Measurements from ENCODE around the gene PAX7. TPM values are rescaled to one million over a fixed set of nuclear protein-coding genes. Genes with fewer than 3 reads are reported as not detected.

PAX7 gene
- total and polyA plus RNA-seq, 2 of the 4 experiments (the other 2 are of a cell fraction): not detected

GRCh38 chr1:18731591-18732235 is 101.1 kb downstream of the PAX7 start:
- no peak overlapping the region for H3K4me3 ChIP-seq (ENCODE audit: insufficient read depth, low read depth, low read length)
- H4K20me1 ChIP-seq (ENCODE audit: insufficient read depth, low read length): no peaks in the 10 kb centered on the region
- no peak overlapping the region for H2AK5ac ChIP-seq (ENCODE audit: low read depth, low read length)
- no peak overlapping the region for H2BK20ac ChIP-seq (ENCODE audit: low read depth, low read length)
- no peak overlapping the region for H2BK5ac ChIP-seq (ENCODE audit: low read depth, low read length, poor library complexity, severe bottlenecking)
- H3K36me3 ChIP-seq (ENCODE audit: control insufficient read depth, insufficient read depth, low read length): no peaks in the 10 kb centered on the region
- TF ChIP-seq MAFK (IDR thresholded peaks at IDR 0.05; ENCODE audit: low read depth, low read length): no peak
- TF ChIP-seq POLR2A (IDR thresholded peaks at IDR 0.05; ENCODE audit: low read depth, low read length): no peak
- no peak for TF ChIP-seq USF2 (IDR thresholded peaks at IDR 0.05; ENCODE audit: low read depth, low read length)
- no peak for TF ChIP-seq RCOR1 (IDR thresholded peaks at IDR 0.05; ENCODE audit: insufficient replicate concordance, low read length)
- no peak for TF ChIP-seq MXI1 (IDR thresholded peaks at IDR 0.05; ENCODE audit: borderline replicate concordance, low read depth, low read length)
- no peak for TF ChIP-seq CHD1 (IDR thresholded peaks at IDR 0.05; ENCODE audit: low read depth, low read length)
- no peak for TF ChIP-seq BHLHE40 (IDR thresholded peaks at IDR 0.05; ENCODE audit: low read depth, low read length)
- no peak overlapping the region for H2AFZ ChIP-seq (replicated peaks; ENCODE audit: low read length, poor library complexity)
- H3K4ac ChIP-seq (ENCODE audit: low read depth, low read length): no peak overlapping the region
- H4K91ac ChIP-seq (ENCODE audit: insufficient read depth, low read depth, low read length): no peak overlapping the region
- H3K27ac ChIP-seq (ENCODE audit: insufficient read depth, low read length): no peak overlapping the region
- WGBS, 2 experiments (ENCODE audit: extremely low coverage in 2 of 2, insufficient read length in 1 of 2): 40% methylated on average over 2 of the region's 10 CpGs; no CpG with 5 or more reads in 1 of the 2 experiments
- H3K23ac ChIP-seq (ENCODE audit: low read depth, low read length): no peak overlapping the region
- BruUV-seq (replicated peaks): no TSS peak
- H3K14ac ChIP-seq (replicated peaks; ENCODE audit: low read depth, low read length): no peak overlapping the region
- H4K8ac ChIP-seq (ENCODE audit: low read depth in 2 of 2, low read length in 2 of 2): no peak overlapping the region
- H2AK9ac ChIP-seq (replicated peaks; ENCODE audit: low read depth, low read length, poor library complexity): no peak overlapping the region
- ATAC-seq (ENCODE audit: low read depth): no peak
- in situ Hi-C loops (cut with MboI; ENCODE audit: low sequenced_read_pairs) (no loop called here), dilution Hi-C loops (cut with HindIII; ENCODE audit: low sequenced_read_pairs, unreplicated experiment) (no loop called here), intact Hi-C loops (cut with micrococcal nuclease) (no loop called here)
- H2BK120ac ChIP-seq (ENCODE audit: low read depth, low read length): no peak overlapping the region
- no peak overlapping the region for H4K5ac ChIP-seq (ENCODE audit: low read depth, low read length)
- DNase-seq: no peak
- POLR2A ChIA-PET (ENCODE audit: unreplicated experiment): no interaction called here
- H3K79me1 ChIP-seq (ENCODE audit: low read depth in 1 of 2, low read length in 2 of 2): no peaks in the 10 kb centered on the region
- no peaks in the 10 kb centered on the region for H3K4me1 ChIP-seq (ENCODE audit: control insufficient read depth, insufficient read depth, low read length)
- H3K27me3 ChIP-seq (ENCODE audit: control insufficient read depth, insufficient read depth, low read length): peaks cover 5% of the 10 kb centered on the region
- no peaks in the 10 kb centered on the region for H3K9me1 ChIP-seq (ENCODE audit: insufficient read depth, low read length)
- CTCF ChIA-PET: interaction anchor here (0.6 kb wide), 1 partner anchor 365 kb away, joined by 3 read pairs; no protein-coding TSS in a partner anchor
- H3K9ac ChIP-seq (ENCODE audit: low read depth, low read length): no peak overlapping the region
- no peak overlapping the region for H3K18ac ChIP-seq (ENCODE audit: low read depth, low read length)
- H3K4me2 ChIP-seq (ENCODE audit: low read depth, low read length): no peak overlapping the region
- H2BK15ac ChIP-seq (ENCODE audit: low read depth, low read length): no peak overlapping the region
- no peak overlapping the region for H3K56ac ChIP-seq (ENCODE audit: extremely low read depth, insufficient read depth, low read length)
- H3K9me3 ChIP-seq (ENCODE audit: control insufficient read depth, insufficient read depth, low read length): no peaks in the 10 kb centered on the region

Measured in IMR-90 (cell line).